CD8-positive, alpha-beta memory T cell (primary cell): ENCODE data around the gene OBSCN. TPM values are rescaled to one million over a fixed set of nuclear protein-coding genes. Genes with fewer than 3 reads are reported as not detected.

Experiments used
- CTCF ChIA-PET: fragments of 350-600 bp; sonication (Branson Sonifier 250); formaldehyde crosslinking; loops from one replicate; lab custom pipeline; 2021; ENCODE audit warnings: antibody characterized with exemption; lab: Charles Lee
- POLR2A ChIA-PET: fragments of 350-600 bp; sonication (Branson Sonifier 250); formaldehyde crosslinking; loops from one replicate; lab custom pipeline; 2021; ENCODE audit warnings: antibody characterized with exemption; lab: Charles Lee
- DNase-seq, 5 donors: peaks; one replicate each; pipeline versions ENCODE4 v3.0.0 to v3.0.0-alpha.2; 2020 to 2022; ENCODE audit warnings: mixed read lengths in 1 of 5
- H3K27ac ChIP-seq: one replicate; pipeline ENCODE4 v1.7.0; 2013; ENCODE audit warnings: low read depth, mild to moderate bottlenecking, low read length, moderate library complexity
- H3K27me3 ChIP-seq: 2 replicates; pipeline ENCODE4 v1.7.0; 2013; ENCODE audit warnings: low read length, mild to moderate bottlenecking; ENCODE audit not compliant: insufficient read depth, poor library complexity, severe bottlenecking
- H3K36me3 ChIP-seq: 2 replicates; pipeline ENCODE4 v1.7.0; 2013; ENCODE audit warnings: mild to moderate bottlenecking, low read length, moderate library complexity; ENCODE audit not compliant: insufficient read depth
- H3K4me1 ChIP-seq: 2 replicates; pipeline ENCODE4 v1.7.0; 2013; ENCODE audit warnings: mild to moderate bottlenecking, low read length, moderate library complexity; ENCODE audit not compliant: insufficient read depth
- H3K4me3 ChIP-seq: 2 replicates; pipeline ENCODE4 v1.7.0; 2013; ENCODE audit warnings: mild to moderate bottlenecking, low read length
- H3K9me3 ChIP-seq: 2 replicates; pipeline ENCODE4 v1.7.0; 2013; ENCODE audit warnings: mild to moderate bottlenecking, low read length
- H3K27ac Mint-ChIP-seq, 8 donors: one replicate each; pipeline ENCODE4 v1.8.0; 2020 to 2021; ENCODE audit warnings: mixed read lengths in 8 of 8, mild to moderate bottlenecking in 6 of 8, inconsistent platforms in 3 of 8, moderate library complexity in 3 of 8
- H3K27me3 Mint-ChIP-seq, 2 donors: one replicate each; pipeline ENCODE4 v1.8.0; 2020 to 2021; ENCODE audit warnings: mixed read lengths in 2 of 2, mild to moderate bottlenecking in 1 of 2, moderate library complexity in 1 of 2
- H3K36me3 Mint-ChIP-seq, 3 donors: one replicate each; pipeline ENCODE4 v1.8.0; 2020 to 2021; ENCODE audit warnings: mixed read lengths in 3 of 3, inconsistent platforms in 1 of 3, mild to moderate bottlenecking in 1 of 3
- H3K4me1 Mint-ChIP-seq, 3 donors: one replicate each; pipeline ENCODE4 v1.8.0; 2020 to 2021; ENCODE audit warnings: mixed read lengths in 3 of 3, inconsistent platforms in 1 of 3, mild to moderate bottlenecking in 1 of 3
- H3K4me3 Mint-ChIP-seq, 7 donors: one replicate each; pipeline ENCODE4 v1.8.0; 2020 to 2021; ENCODE audit warnings: mixed read lengths in 7 of 7, mild to moderate bottlenecking in 6 of 7, moderate library complexity in 4 of 7, inconsistent platforms in 2 of 7
- H3K9me3 Mint-ChIP-seq, 5 donors: one replicate each; pipeline ENCODE4 v1.8.0; 2020 to 2022; ENCODE audit warnings: mixed read lengths in 5 of 5, mild to moderate bottlenecking in 3 of 5, moderate library complexity in 2 of 5, inconsistent platforms in 1 of 5
- polyA plus RNA-seq: library from polyadenylated mRNA; unstranded; fragments of 300-500 nt; fragmentation: Illumina TruSeq; gene quantifications from one replicate; pipeline ENCODE4 v1.2.3, GENCODE V29; 2021
- total RNA-seq, 2 experiments: library from RNA; stranded (reverse); gene quantifications; one replicate each; pipeline ENCODE4 v1.2.3, GENCODE V29; 2021

Gene OBSCN
- total and polyA plus RNA-seq, 3 experiments from 2014 or later = 3.0 to 13.6 (median 10.9) TPM

GRCh38 chr1:228381356-228381755 is 173.5 kb downstream of the OBSCN start:
- no peak for DNase-seq
- no peak overlapping the region for H3K4me3 Mint-ChIP-seq
- H3K36me3 ChIP-seq = no peaks in the 10 kb centered on the region
- H3K9me3 Mint-ChIP-seq = no peaks in the 10 kb centered on the region
- peaks cover 7 to 30% of the 10 kb centered on the region in 2 donors for H3K27me3 Mint-ChIP-seq
- H3K9me3 ChIP-seq = no peaks in the 10 kb centered on the region
- H3K4me3 ChIP-seq = no peak overlapping the region
- peaks cover 7 to 13% (median 7%) of the 10 kb centered on the region in 3 donors for H3K4me1 Mint-ChIP-seq
- peaks cover 8% of the 10 kb centered on the region for H3K4me1 ChIP-seq
- ChIA-PET POLR2A (no interaction called here), CTCF (no interaction called here)
- H3K27ac Mint-ChIP-seq = no peak overlapping the region
- H3K27me3 ChIP-seq = no peaks in the 10 kb centered on the region
- no peaks in the 10 kb centered on the region for H3K36me3 Mint-ChIP-seq
- H3K27ac ChIP-seq = no peak overlapping the region

GRCh38 chr1:228383773-228384172 is 175.9 kb downstream of the OBSCN start:
- peaks cover 7 to 28% of the 10 kb centered on the region in 2 donors for H3K27me3 Mint-ChIP-seq
- CTCF ChIA-PET = interaction anchor here (0.6 kb wide), 1 partner anchor 23 kb away, joined by 3 read pairs; the partner anchor contains the start of gene TRIM11

GRCh38 chr1:228385232-228385631 is 177.4 kb downstream of the OBSCN start:
- Mint-ChIP-seq H3K9me3 (no peaks in the 10 kb centered on the region), H3K4me3 (no peak overlapping the region), H3K27me3 (peaks cover 6 to 18% of the 10 kb centered on the region in 2 donors), H3K36me3 (no peaks in the 10 kb centered on the region), H3K27ac (peak overlapping the region in 1 of 8 donors; percentile 13), H3K4me1 (no peaks in the 10 kb centered on the region)
- H3K9me3 ChIP-seq = no peaks in the 10 kb centered on the region
- H3K27ac ChIP-seq = no peak overlapping the region
- ChIA-PET CTCF (no interaction called here), POLR2A (no interaction called here)
- H3K4me1 ChIP-seq = no peaks in the 10 kb centered on the region
- H3K4me3 ChIP-seq = no peak overlapping the region
- DNase-seq = no peak
- H3K27me3 ChIP-seq = no peaks in the 10 kb centered on the region
- H3K36me3 ChIP-seq = no peaks in the 10 kb centered on the region

More at GRCh38 chr1:228383773-228384172, 175.9 kb downstream of the OBSCN start:
- no peak overlapping the region for H3K27ac Mint-ChIP-seq
- H3K9me3 Mint-ChIP-seq = no peaks in the 10 kb centered on the region
- H3K27me3 ChIP-seq = no peaks in the 10 kb centered on the region
- DNase-seq = no peak
- H3K36me3 ChIP-seq = no peaks in the 10 kb centered on the region
- H3K36me3 Mint-ChIP-seq = no peaks in the 10 kb centered on the region
- POLR2A ChIA-PET = no interaction called here
- H3K4me3 Mint-ChIP-seq = no peak overlapping the region
- H3K4me1 Mint-ChIP-seq = peaks cover 5% of the 10 kb centered on the region in 3 donors
- no peak overlapping the region for H3K27ac ChIP-seq
- H3K9me3 ChIP-seq = no peaks in the 10 kb centered on the region
- H3K4me3 ChIP-seq = no peak overlapping the region
- peaks cover 7% of the 10 kb centered on the region for H3K4me1 ChIP-seq

- CTCF ChIA-PET = no interaction called here
- Histone ChIP-seq H3K4me3 (no peak overlapping the region), H3K27me3 (no peaks in the 10 kb centered on the region), H3K27ac (no peak overlapping the region), H3K9me3 (no peaks in the 10 kb centered on the region), H3K4me1 (no peaks in the 10 kb centered on the region), H3K36me3 (no peaks in the 10 kb centered on the region)
- Mint-ChIP-seq H3K27me3 (peaks cover 0 to 4% of the 10 kb centered on the region in 2 donors), H3K4me1 (no peaks in the 10 kb centered on the region), H3K27ac (no peak overlapping the region), H3K36me3 (peaks cover 0 to 5% (median under 1%) of the 10 kb centered on the region in 3 donors), H3K4me3 (no peak overlapping the region), H3K9me3 (no peaks in the 10 kb centered on the region)
- no peak for DNase-seq
- POLR2A ChIA-PET = no interaction called here
These were observed 179.5 kb downstream of the OBSCN start for GRCh38 chr1:228387321-228387720.

- peaks cover 4% of the 10 kb centered on the region for H3K36me3 ChIP-seq
- H3K27ac ChIP-seq = no peak overlapping the region
- Mint-ChIP-seq H3K4me3 (no peak overlapping the region), H3K36me3 (peaks cover 0 to 33% (median 2%) of the 10 kb centered on the region in 3 donors), H3K27ac (no peak overlapping the region), H3K9me3 (no peaks in the 10 kb centered on the region), H3K27me3 (no peaks in the 10 kb centered on the region), H3K4me1 (no peaks in the 10 kb centered on the region)
- no peaks in the 10 kb centered on the region for H3K4me1 ChIP-seq
- H3K27me3 ChIP-seq = no peaks in the 10 kb centered on the region
- no peak for DNase-seq
- CTCF ChIA-PET = no interaction called here
- H3K9me3 ChIP-seq = no peaks in the 10 kb centered on the region
- H3K4me3 ChIP-seq = no peak overlapping the region
- POLR2A ChIA-PET = no interaction called here
These were observed 182.8 kb downstream of the OBSCN start for GRCh38 chr1:228390649-228391048.

- peaks cover 8% of the 10 kb centered on the region for H3K36me3 ChIP-seq
- CTCF ChIA-PET = interaction anchor here (1.7 kb wide), 1 partner anchor 224 kb away, joined by 3 read pairs; no protein-coding TSS in a partner anchor
- POLR2A ChIA-PET = no interaction called here
- no peaks in the 10 kb centered on the region for H3K9me3 Mint-ChIP-seq
- no peak overlapping the region for H3K4me3 ChIP-seq
- peak overlapping the region in 1 of 8 donors; percentile 43 for H3K27ac Mint-ChIP-seq
- peaks cover 0 to 42% (median 2%) of the 10 kb centered on the region in 3 donors for H3K36me3 Mint-ChIP-seq
- H3K27me3 ChIP-seq = no peaks in the 10 kb centered on the region
- no peak for DNase-seq
- H3K4me1 ChIP-seq = no peaks in the 10 kb centered on the region
- no peak overlapping the region for H3K27ac ChIP-seq
- no peaks in the 10 kb centered on the region for H3K9me3 ChIP-seq
- H3K27me3 Mint-ChIP-seq = no peaks in the 10 kb centered on the region
- no peak overlapping the region for H3K4me3 Mint-ChIP-seq
- H3K4me1 Mint-ChIP-seq = no peaks in the 10 kb centered on the region
These were observed 183.7 kb downstream of the OBSCN start for GRCh38 chr1:228391411-228392020.

- Histone ChIP-seq H3K27ac (no peak overlapping the region), H3K9me3 (no peaks in the 10 kb centered on the region), H3K4me3 (no peak overlapping the region), H3K4me1 (peaks cover 2% of the 10 kb centered on the region), H3K36me3 (peaks cover 11% of the 10 kb centered on the region), H3K27me3 (no peaks in the 10 kb centered on the region)
- no peak overlapping the region for H3K4me3 Mint-ChIP-seq
- H3K36me3 Mint-ChIP-seq = peaks cover 0 to 48% (median 2%) of the 10 kb centered on the region in 3 donors
- CTCF ChIA-PET = interaction anchor here (1.1 to 1.7 kb wide), 2 partner anchors 11 to 225 kb away, joined by 3 read pairs; no protein-coding TSS in a partner anchor
- DNase-seq = no peak
- POLR2A ChIA-PET = no interaction called here
- peaks cover 0 to under 1% (median under 1%) of the 10 kb centered on the region in 3 donors for H3K4me1 Mint-ChIP-seq
- H3K27ac Mint-ChIP-seq = no peak overlapping the region
- no peaks in the 10 kb centered on the region for H3K9me3 Mint-ChIP-seq
- H3K27me3 Mint-ChIP-seq = no peaks in the 10 kb centered on the region
These were observed 184.5 kb downstream of the OBSCN start for GRCh38 chr1:228392111-228392936.

GRCh38 chr1:228393268-228393701 is 185.4 kb downstream of the OBSCN start:
- no peak for DNase-seq
- Histone ChIP-seq H3K27me3 (no peaks in the 10 kb centered on the region), H3K27ac (no peak overlapping the region), H3K4me3 (no peak overlapping the region), H3K9me3 (no peaks in the 10 kb centered on the region), H3K4me1 (peaks cover 9% of the 10 kb centered on the region), H3K36me3 (peaks cover 18% of the 10 kb centered on the region)
- ChIA-PET POLR2A (interaction anchor here (0.6 kb wide), 1 partner anchor 65 kb away, joined by 3 read pairs; no protein-coding TSS in a partner anchor), CTCF (interaction anchor here (1.1 kb wide), 1 partner anchor 10 kb away, joined by 3 read pairs; no protein-coding TSS in a partner anchor)
- no peaks in the 10 kb centered on the region for H3K9me3 Mint-ChIP-seq
- peak overlapping the region in 3 of 8 donors; percentile 15 to 46 (median 27) for H3K27ac Mint-ChIP-seq
- no peaks in the 10 kb centered on the region for H3K27me3 Mint-ChIP-seq
- H3K4me1 Mint-ChIP-seq = peaks cover 8 to 10% (median 10%) of the 10 kb centered on the region in 3 donors
- no peak overlapping the region for H3K4me3 Mint-ChIP-seq
- H3K36me3 Mint-ChIP-seq = peaks cover 0 to 58% (median 7%) of the 10 kb centered on the region in 3 donors
